IMR-90 (cell line): ENCODE results near the gene STOX1. TPM values are rescaled to one million over a fixed set of nuclear protein-coding genes. Genes with fewer than 3 reads are reported as not detected.
"Not testable (repeated sequence)": the region's sequence is repeated elsewhere in the genome, so short reads cannot be mapped to it uniquely, and the experiment has no call there.

ENCODE experiments used
- ATAC-seq: fragments of 200-7000 bp; cut with Tn5 transposase; 2 replicates; pipeline ENCODE4 v1.9.1; 2020; ENCODE audit warnings: low read depth, mild to moderate bottlenecking, moderate library complexity
- BruUV-seq: library from RNA; stranded (reverse); fragments of 400-500 nt; replicated peaks from 2 replicates; lab custom pipeline; 2021; lab: Mats Ljungman, UMichigan
- CTCF ChIA-PET: fragments of 300-600 bp; formaldehyde crosslinking; extraction: SDS; loops from one replicate; lab custom pipeline; 2021; ENCODE audit warnings: antibody characterized with exemption; lab: Yijun Ruan, JAX
- POLR2A ChIA-PET: fragments of 300-600 bp; sonication (Branson Sonifier 250); formaldehyde crosslinking; loops from one replicate; lab custom pipeline; 2022; ENCODE audit warnings: antibody characterized with exemption; ENCODE audit not compliant: unreplicated experiment; lab: Charles Lee
- DNase-seq: peaks from one replicate; pipeline ENCODE4 v3.0.0; 2013
- H2AFZ ChIP-seq: replicated peaks from 2 replicates; pipeline ENCODE3; 2013; ENCODE audit warnings: low read length, mild to moderate bottlenecking; ENCODE audit not compliant: poor library complexity
- H2AK5ac ChIP-seq: 2 replicates; pipeline ENCODE4 v1.6.1; 2013; ENCODE audit warnings: low read depth, low read length, inconsistent platforms
- H2AK9ac ChIP-seq: replicated peaks from 2 replicates; pipeline ENCODE3; 2013; ENCODE audit warnings: mild to moderate bottlenecking, low read depth, low read length, moderate library complexity; ENCODE audit not compliant: poor library complexity
- H2BK120ac ChIP-seq: 2 replicates; pipeline ENCODE4 v1.6.1; 2013; ENCODE audit warnings: low read depth, low read length, inconsistent platforms
- H2BK15ac ChIP-seq: 3 replicates; pipeline ENCODE4 v1.6.1; 2013; ENCODE audit warnings: low read depth, low read length, inconsistent platforms
- H2BK20ac ChIP-seq: 2 replicates; pipeline ENCODE4 v1.6.1; 2013; ENCODE audit warnings: low read depth, mild to moderate bottlenecking, inconsistent platforms, low read length, moderate library complexity
- H2BK5ac ChIP-seq: 2 replicates; pipeline ENCODE4 v1.6.1; 2013; ENCODE audit warnings: mild to moderate bottlenecking, low read depth, low read length, inconsistent platforms; ENCODE audit not compliant: poor library complexity, severe bottlenecking
- H3K14ac ChIP-seq: replicated peaks from 2 replicates; pipeline ENCODE4 v1.6.1; 2013; ENCODE audit warnings: low read depth, low read length, inconsistent platforms
- H3K18ac ChIP-seq: 2 replicates; pipeline ENCODE4 v1.6.1; 2013; ENCODE audit warnings: low read depth, low read length, control low read depth
- H3K23ac ChIP-seq: 2 replicates; pipeline ENCODE4 v1.6.1; 2013; ENCODE audit warnings: low read depth, low read length, inconsistent platforms
- H3K27ac ChIP-seq: 2 replicates; pipeline ENCODE4 v1.5.1; 2013; ENCODE audit warnings: mild to moderate bottlenecking, control low read depth, low read length; ENCODE audit not compliant: insufficient read depth
- H3K27me3 ChIP-seq: 2 replicates; pipeline ENCODE4 v1.6.1; 2013; ENCODE audit warnings: low read length; ENCODE audit not compliant: control insufficient read depth, insufficient read depth
- H3K36me3 ChIP-seq: 2 replicates; pipeline ENCODE4 v1.6.1; 2013; ENCODE audit warnings: low read length, mixed read lengths; ENCODE audit not compliant: control insufficient read depth, insufficient read depth
- H3K4ac ChIP-seq: 2 replicates; pipeline ENCODE4 v1.6.1; 2013; ENCODE audit warnings: low read depth, low read length, inconsistent platforms
- H3K4me1 ChIP-seq: 2 replicates; pipeline ENCODE4 v1.6.1; 2013; ENCODE audit warnings: low read length, mixed read lengths; ENCODE audit not compliant: control insufficient read depth, insufficient read depth
- H3K4me2 ChIP-seq: 2 replicates; pipeline ENCODE4 v1.6.1; 2013; ENCODE audit warnings: low read depth, mild to moderate bottlenecking, control low read depth, low read length, moderate library complexity
- H3K4me3 ChIP-seq: 2 replicates; pipeline ENCODE4 v1.5.1; 2013; ENCODE audit warnings: low read depth, mild to moderate bottlenecking, control low read depth, low read length, moderate library complexity; ENCODE audit not compliant: insufficient read depth
- H3K56ac ChIP-seq: 2 replicates; pipeline ENCODE4 v1.6.1; 2013; ENCODE audit warnings: low read length, inconsistent platforms; ENCODE audit not compliant: insufficient read depth; ENCODE audit errors: extremely low read depth
- H3K79me1 ChIP-seq, 2 experiments: 2 replicates each; pipeline ENCODE4 v1.6.1; 2013; ENCODE audit warnings: low read length in 2 of 2, inconsistent platforms in 1 of 2, low read depth in 1 of 2
- H3K9ac ChIP-seq: 2 replicates; pipeline ENCODE4 v1.6.1; 2013; ENCODE audit warnings: low read depth, low read length, control low read depth
- H3K9me1 ChIP-seq: 2 replicates; pipeline ENCODE4 v1.6.1; 2013; ENCODE audit warnings: low read length, inconsistent platforms; ENCODE audit not compliant: insufficient read depth
- H3K9me3 ChIP-seq: 2 replicates; pipeline ENCODE4 v1.6.1; 2013; ENCODE audit warnings: low read length; ENCODE audit not compliant: control insufficient read depth, insufficient read depth
- H4K20me1 ChIP-seq: 2 replicates; pipeline ENCODE4 v1.6.1; 2013; ENCODE audit warnings: low read length, inconsistent platforms; ENCODE audit not compliant: insufficient read depth
- H4K5ac ChIP-seq: 2 replicates; pipeline ENCODE4 v1.6.1; 2013; ENCODE audit warnings: mild to moderate bottlenecking, low read depth, low read length, control low read depth
- H4K8ac ChIP-seq, 2 experiments: 2 replicates each; pipeline ENCODE4 v1.6.1; 2013; ENCODE audit warnings: low read depth in 2 of 2, low read length in 2 of 2, control low read depth in 1 of 2, inconsistent platforms in 1 of 2
- H4K91ac ChIP-seq: 2 replicates; pipeline ENCODE4 v1.6.1; 2013; ENCODE audit warnings: low read depth, low read length, inconsistent platforms; ENCODE audit not compliant: insufficient read depth
- MAFK ChIP-seq: IDR thresholded peaks from 2 replicates; pipeline ENCODE4 v1.6.1; 2012; ENCODE audit warnings: low read depth, low read length, improper control_type of control experiment
- WGBS, 2 experiments: methylation state at CpG; one replicate each; pipeline versions ENCODE4 v1.1.5 to v1.1.7; 2013; ENCODE audit warnings: missing lambda C conversion rate in 2 of 2; ENCODE audit not compliant: insufficient read length in 1 of 2; ENCODE audit errors: extremely low coverage in 2 of 2; 5-methylcytosine and 5-hydroxymethylcytosine counted together
- dilution Hi-C: fragments of 300-500 bp; cut with HindIII; formaldehyde crosslinking; loops from one replicate; pipeline ENCODE4 v1.14.3; 2018; ENCODE audit warnings: low sequenced_read_pairs; ENCODE audit not compliant: unreplicated experiment
- in situ Hi-C: fragments of 300-500 bp; cut with MboI; formaldehyde crosslinking; loops from 3 replicates; pipeline ENCODE4 v1.14.3; 2019; ENCODE audit warnings: low sequenced_read_pairs, inconsistent platforms, mixed read lengths
- intact Hi-C: fragments of 100-400 bp; cut with micrococcal nuclease; formaldehyde crosslinking; loops from 2 replicates; pipeline ENCODE4 v1.10.0; 2022
- polyA plus RNA-seq, 3 experiments: library from polyadenylated mRNA; depleted of rRNA; stranded (reverse); fragments of >200 nt; gene quantifications; 2 replicates each; pipeline ENCODE4 v1.2.3, GENCODE V29; 2012; ENCODE audit warnings: low replicate concordance in 1 of 3
- total RNA-seq: library from RNA; depleted of rRNA; stranded (reverse); fragments of >200 nt; gene quantifications from 2 replicates; pipeline ENCODE4 v1.2.3, GENCODE V29; 2012

Gene STOX1
- total and polyA plus RNA-seq, 2 of the 4 experiments (the other 2 are of a cell fraction), result 0.03 to 0.18 TPM

DNA sequence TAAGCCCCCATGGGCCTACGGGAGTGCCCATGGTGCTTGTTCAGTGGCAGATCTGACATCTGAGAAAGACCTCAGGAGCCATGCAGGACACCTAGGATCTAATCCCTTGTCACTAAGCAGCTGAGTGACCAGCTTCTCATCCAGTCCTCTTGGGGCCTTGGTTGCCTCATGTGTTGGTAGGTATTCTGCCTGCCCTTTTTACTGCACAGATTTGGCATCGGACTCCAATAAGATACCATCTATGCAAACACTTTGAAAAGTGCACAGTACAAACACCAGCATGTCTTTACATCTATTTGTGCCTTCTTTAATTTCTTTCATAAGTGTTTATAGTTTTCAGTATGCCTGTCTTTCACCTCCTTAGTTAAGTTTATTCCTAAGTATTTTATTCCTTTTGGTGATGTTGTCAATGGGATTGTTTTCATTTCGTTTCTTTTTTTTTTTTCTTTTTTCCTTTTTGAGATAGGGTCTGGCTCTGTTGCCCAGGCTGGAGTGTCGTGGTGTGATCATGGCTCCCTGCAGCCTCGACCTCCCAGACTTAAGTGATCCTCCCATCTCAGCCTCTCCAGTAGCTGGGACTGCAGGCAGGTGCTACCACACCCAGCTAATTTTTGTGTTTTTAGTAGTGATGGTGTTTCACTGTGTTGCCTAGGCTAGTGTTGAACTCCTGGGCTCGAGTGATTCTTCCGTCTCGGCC is 10.4 kb downstream of the STOX1 start:
- ATAC-seq, result no peak
- H3K4me3 ChIP-seq, result no peak overlapping the region
- H2AK5ac ChIP-seq, result no peak overlapping the region
- no peak overlapping the region for H3K27ac ChIP-seq
- no peaks in the 10 kb centered on the region for H4K20me1 ChIP-seq
- H2AFZ ChIP-seq, result no peak overlapping the region
- dilution Hi-C loops, result no loop called here
- H3K79me1 ChIP-seq, result no peaks in the 10 kb centered on the region
- no peaks in the 10 kb centered on the region for H3K9me3 ChIP-seq
- in situ Hi-C loops, result no loop called here
- no peak overlapping the region for H3K9ac ChIP-seq
- DNase-seq, result no peak
- 67% methylated on average over 1 of the region's 8 CpGs; no CpG with 5 or more reads in 1 of the 2 experiments for WGBS, 2 experiments
- intact Hi-C loops, result no loop called here
- no peak overlapping the region for H3K56ac ChIP-seq
- H2BK5ac ChIP-seq, result no peak overlapping the region
- ChIA-PET CTCF (interaction anchor here (0.6 kb wide), 1 partner anchor 23 kb away, joined by 3 read pairs; no protein-coding TSS in a partner anchor), POLR2A (no interaction called here)
- no peaks in the 10 kb centered on the region for H3K4me1 ChIP-seq
- H2AK9ac ChIP-seq, result no peak overlapping the region
- no peak overlapping the region for H3K4ac ChIP-seq
- no peak overlapping the region for H4K91ac ChIP-seq
- H4K8ac ChIP-seq, result no peak overlapping the region
- no peak overlapping the region for H3K23ac ChIP-seq
- H3K14ac ChIP-seq, result no peak overlapping the region
- H3K18ac ChIP-seq, result no peak overlapping the region
- no peaks in the 10 kb centered on the region for H3K9me1 ChIP-seq
- no peak overlapping the region for H2BK120ac ChIP-seq
- BruUV-seq, result no TSS peak
- TF ChIP-seq MAFK, result no peak
- no peaks in the 10 kb centered on the region for H3K36me3 ChIP-seq
- no peak overlapping the region for H4K5ac ChIP-seq
- no peak overlapping the region for H2BK20ac ChIP-seq
- peaks cover 19% of the 10 kb centered on the region for H3K27me3 ChIP-seq
- no peak overlapping the region for H3K4me2 ChIP-seq
- no peak overlapping the region for H2BK15ac ChIP-seq

DNA sequence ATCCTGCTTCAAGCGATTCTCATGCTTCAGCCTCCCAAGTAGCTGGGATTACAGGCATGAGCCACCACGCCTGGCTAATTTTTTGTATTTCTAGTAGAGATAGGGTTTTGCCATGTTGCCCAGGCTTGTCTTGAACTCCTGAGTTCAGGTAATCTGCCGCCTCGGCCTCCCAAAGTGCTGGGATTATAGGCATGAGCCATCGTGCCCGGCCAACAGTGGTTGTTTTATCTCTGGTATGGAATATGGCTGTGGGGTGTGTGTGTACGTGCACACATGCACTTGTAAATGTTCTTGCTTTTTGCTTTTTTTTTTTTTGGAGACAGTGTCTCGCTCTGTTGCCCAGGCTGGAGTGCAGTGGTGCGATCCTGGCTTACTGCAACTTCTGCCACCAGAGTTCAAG is 13.3 kb downstream of the STOX1 start:
- H2AFZ ChIP-seq, H4K91ac ChIP-seq, H3K4me3 ChIP-seq, H3K4me1 ChIP-seq, POLR2A ChIA-PET, H4K8ac ChIP-seq, H2BK120ac ChIP-seq, H4K5ac ChIP-seq, H2BK5ac ChIP-seq, H3K4me2 ChIP-seq, H3K36me3 ChIP-seq, H3K9me3 ChIP-seq, H3K23ac ChIP-seq, in situ Hi-C loops, H3K9ac ChIP-seq, DNase-seq, H2BK15ac ChIP-seq, H3K56ac ChIP-seq, H2AK9ac ChIP-seq, H2BK20ac ChIP-seq, ATAC-seq, H2AK5ac ChIP-seq, H3K27me3 ChIP-seq, H3K14ac ChIP-seq, H4K20me1 ChIP-seq, H3K79me1 ChIP-seq, dilution Hi-C loops, BruUV-seq, H3K27ac ChIP-seq, H3K9me1 ChIP-seq, H3K18ac ChIP-seq, intact Hi-C loops, H3K4ac ChIP-seq: not testable (repeated sequence)
- CTCF ChIA-PET, result interaction anchor here (0.7 kb wide), 1 partner anchor 26 kb away, joined by 3 read pairs; no protein-coding TSS in a partner anchor
- WGBS, 2 experiments, result 83% methylated on average over 2 of the region's 9 CpGs; no CpG with 5 or more reads in 1 of the 2 experiments
